GM21723 (cell line): ENCODE data around the gene TENT5C.

Experiments
- ATAC-seq: cut with Tn5 transposase; IDR thresholded peaks from one replicate; pipeline ENCODE4 v1.9.1; 2021; ENCODE audit warnings: mild to moderate bottlenecking, moderate library complexity; ENCODE audit not compliant: unreplicated experiment

The TENT5C gene

DNA sequence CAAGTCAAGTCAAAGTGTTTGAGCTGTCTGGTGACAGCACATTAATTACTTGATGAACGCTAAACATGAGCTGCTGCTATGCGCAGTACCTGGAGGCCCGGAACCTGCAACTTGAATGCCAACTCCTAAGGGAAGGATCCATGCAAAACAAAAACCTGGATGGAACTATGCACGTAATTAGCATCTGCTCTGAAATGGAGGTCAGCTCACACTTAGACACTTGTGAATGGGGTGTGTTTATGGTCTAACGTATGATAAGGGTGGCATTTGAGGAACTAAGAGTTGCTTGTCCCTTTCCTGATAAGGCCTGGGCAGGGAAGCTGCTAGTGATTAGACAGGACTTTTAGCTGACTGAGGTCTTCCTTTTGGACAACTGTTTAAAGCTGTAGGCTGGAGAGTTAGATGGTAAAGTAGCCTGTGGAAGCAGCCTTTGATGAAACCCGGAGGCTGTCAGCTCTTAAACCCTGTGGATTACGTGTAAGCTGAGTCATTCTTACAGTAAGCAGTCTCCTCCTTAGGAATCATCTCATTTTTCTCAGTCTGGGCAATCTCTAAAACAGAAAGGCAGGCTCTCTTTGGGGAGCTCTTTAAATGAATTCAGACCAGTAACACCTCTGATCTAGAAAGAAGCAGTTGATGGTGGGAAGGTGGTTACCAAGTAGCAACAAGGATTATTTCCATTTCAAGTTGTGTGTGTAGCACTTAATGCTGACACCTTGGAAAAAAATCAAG, 6.8 kb downstream of the TENT5C start:
- ATAC-seq, result no peak

DNA sequence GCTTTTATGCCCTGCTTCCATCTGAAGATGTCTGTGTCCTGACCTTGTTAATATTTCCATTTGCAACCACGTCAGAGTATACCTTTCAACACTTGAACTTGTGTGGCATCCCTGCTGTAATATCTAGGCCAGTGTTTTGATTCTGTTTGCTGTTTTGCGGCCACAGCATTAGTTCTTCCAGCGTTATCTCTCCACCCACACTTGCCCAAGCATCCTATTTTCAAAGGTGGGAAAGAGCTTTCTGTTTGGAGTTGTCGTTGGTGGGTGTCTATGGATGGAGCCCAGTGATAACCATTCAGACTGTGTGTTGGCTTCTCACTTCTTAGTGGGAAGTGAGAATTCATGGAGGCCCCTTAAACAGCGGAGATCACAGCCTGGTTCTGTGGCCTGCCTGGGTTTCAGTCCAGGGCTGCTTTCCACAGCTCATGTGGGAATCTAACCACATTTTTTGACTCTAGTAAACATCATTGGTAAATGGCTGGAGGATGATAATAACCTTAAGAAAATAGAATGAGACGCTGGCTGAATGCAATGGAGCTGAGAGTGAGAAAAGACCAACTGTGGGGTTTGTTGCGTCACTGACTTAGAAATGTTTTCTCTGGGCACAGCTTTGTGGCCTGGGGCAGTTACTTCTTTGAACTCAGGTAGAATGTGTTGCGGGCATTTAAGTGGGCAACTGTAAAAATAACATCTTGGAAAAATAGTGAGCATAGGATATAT, 7.6 kb downstream of the TENT5C start:
- ATAC-seq, result no peak

DNA sequence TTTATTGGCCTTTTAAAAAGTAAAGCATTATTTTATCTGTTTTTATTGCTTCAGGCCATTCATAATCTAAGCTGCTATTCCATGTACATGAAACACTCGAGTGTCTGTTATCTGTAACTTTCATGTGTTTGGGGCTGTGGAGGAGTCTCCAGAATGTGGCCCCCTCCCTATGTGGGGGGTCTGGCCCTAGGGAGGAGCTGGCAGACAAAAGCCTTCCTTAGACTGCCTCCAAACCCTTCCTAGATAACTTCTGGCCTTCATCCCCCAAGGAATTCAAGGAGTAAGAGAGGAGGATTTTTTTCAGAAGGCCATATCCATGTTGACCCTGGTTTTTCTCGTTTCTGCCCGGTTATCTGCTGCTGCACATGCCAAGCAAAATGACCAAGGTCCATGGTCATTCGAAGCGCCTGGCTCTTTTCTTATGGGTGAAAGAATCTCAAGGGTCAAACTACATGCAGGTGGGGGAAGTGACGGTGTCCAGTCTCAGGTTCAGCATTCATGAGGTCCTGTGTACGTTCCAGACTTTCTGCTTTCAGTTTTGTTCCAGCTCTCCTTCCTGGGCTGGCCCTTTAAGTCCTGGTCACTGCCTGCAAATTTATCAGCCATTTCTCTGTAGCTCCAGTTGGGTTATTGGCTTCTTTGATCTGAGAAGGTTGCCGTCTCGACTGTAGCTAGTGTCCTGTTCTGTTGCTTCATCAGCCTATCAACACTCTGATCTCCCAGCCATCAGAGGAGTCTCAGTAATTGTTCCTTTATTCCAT, 8.3 kb downstream of the TENT5C start:
- no peak for ATAC-seq

DNA sequence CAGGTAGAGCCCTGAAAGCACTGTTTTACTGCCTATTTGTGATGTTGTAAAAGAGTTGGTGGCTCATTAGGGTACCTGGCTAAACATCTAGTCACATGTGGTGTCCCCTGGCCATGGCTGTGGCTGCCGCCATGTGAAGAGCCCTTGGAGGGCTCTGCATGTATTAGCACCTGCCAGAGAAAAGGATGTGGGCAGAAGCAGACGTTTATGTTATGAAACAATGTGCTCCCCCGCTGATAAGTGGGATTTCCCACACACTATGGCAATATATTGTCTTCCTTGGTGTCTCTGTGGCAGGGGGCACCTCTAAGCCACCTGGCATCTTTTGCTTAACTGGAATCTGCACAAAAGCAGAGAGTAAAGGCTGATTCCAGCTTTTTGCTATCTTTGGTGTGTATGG, 9.6 kb downstream of the TENT5C start:
- ATAC-seq, result peak; percentile 66

DNA sequence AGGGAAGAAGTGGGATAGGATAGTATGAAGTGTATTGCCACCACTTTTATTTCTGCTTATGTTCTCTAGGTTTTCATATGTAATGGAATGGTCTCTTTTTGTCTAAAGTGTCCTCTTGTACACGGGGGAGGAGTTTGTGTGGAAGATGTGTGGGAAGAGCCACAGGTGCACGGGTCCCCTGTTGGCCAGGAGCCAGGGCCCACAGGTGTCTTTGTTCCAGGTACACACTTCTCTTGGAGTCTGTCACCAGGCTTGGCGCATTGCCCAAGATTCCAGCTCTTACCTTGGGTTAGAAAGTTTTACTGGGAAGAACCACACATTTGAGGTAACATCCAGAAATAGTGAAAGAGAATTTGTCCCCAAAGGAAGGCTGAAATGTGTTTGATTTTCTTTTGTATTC, 10.5 kb downstream of the TENT5C start:
- ATAC-seq, result no peak

DNA sequence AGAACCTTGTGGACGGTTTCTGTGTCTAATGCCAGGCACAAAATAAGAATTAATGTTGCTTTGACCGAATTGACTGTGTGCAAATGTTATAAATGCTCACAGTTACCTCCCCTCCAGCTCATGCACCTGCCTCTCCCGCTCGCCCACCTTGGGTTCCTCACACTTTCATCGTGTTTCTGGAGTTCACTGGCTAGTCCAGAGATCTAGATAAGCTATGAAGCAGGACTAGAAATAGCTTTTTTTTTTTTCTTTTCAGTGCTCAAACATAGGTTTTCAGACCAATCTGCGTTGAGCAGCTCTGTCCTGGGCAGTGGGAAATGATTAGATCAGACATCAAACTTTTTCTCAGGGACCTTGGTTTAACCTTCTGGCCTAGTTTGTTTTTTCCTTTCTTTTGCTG, 11.1 kb downstream of the TENT5C start:
- no peak for ATAC-seq

DNA sequence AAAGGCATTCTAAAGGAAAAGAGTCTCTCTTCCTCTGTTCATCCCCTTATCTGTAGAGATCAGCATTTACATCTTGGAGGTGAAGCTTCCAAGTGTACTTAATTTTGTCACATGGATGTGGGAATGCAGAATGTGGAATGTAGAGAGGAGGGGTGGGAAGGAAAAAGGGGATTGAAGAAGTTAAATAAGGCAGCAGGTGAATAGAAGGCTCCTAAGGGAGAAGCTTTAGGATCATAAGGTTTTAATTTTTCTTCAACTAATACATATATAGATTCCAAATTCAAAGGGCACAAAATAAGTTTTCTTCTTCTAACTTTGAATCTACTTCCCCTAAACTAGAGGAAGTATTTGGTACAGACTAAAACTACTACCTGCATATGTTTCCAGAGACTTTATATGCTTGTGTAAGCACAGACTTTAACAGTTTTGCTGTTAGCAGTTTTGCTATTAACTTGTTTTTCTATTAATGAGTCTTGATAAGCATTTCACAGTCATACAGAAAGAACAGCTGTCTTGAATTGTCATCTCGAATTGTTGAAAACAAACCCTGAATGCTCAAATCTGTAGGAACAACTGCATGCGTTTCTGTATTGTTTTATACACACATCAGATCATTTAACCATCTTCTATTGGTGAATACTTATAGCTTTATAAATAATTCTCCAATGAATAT, 12.7 kb downstream of the TENT5C start:
- ATAC-seq, result no peak

DNA sequence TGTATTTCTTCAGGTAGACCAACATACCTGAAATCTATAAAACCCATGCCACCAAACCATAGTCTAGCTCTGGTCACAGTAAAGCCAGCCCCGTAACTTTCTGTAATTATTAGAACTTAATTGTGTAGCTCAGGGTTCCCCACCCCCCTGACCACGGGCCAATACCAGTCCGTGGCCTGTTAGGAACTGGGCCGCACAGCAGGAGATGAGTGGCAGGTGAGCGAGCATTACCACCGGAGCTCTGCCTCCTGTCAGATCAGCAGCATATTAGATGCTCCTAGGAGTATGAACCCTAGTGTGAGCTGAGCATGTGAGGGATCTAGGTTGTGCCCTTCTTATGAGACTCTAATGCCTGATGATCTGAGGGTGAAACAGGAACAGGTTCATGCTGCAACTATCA, 14.6 kb downstream of the TENT5C start:
- no peak for ATAC-seq

DNA sequence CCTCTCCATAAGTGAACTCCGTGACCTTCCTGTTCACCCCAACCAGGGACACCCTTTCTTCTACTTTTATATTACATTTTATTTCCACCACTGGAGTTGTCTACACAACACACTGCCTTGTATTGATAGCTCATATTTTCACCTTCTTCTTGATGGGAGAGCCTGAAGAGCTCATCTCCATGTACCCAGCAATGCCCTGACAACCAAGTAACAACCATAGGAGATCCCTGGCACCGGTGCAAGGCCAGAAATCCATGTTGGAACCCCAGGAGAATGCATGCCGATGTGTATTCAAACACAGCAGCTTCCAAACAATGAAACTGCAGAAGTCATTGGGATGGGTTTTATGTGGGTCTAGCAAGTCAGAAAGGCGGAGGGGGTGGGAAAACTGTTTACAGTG, 15.5 kb downstream of the TENT5C start:
- no peak for ATAC-seq

DNA sequence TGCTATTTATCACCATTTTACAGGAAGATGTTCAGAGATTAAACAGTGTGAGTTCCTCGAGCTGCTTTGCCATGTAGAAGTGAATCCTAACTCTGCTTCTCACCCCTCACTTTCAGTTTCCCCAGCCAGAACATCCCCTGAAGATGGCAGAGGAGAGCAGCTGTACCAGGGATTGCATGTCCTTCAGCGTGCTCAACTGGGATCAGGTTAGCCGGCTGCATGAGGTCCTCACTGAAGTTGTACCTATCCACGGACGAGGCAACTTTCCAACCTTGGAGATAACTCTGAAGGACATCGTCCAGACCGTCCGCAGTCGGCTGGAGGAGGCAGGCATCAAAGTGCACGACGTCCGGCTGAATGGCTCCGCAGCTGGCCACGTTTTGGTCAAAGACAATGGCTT, 16.9 kb downstream of the TENT5C start:
- ATAC-seq, result no peak

DNA sequence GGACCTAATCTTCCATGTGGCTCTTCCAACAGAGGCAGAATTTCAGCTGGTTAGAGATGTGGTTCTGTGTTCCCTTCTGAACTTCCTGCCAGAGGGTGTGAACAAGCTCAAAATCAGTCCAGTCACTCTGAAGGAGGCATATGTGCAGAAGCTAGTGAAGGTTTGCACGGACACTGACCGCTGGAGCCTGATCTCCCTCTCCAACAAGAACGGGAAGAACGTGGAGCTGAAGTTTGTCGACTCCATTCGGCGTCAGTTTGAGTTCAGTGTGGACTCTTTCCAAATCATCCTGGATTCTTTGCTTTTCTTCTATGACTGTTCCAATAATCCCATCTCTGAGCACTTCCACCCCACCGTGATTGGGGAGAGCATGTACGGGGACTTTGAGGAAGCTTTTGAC, 17.3 kb downstream of the TENT5C start:
- ATAC-seq, result no peak

DNA sequence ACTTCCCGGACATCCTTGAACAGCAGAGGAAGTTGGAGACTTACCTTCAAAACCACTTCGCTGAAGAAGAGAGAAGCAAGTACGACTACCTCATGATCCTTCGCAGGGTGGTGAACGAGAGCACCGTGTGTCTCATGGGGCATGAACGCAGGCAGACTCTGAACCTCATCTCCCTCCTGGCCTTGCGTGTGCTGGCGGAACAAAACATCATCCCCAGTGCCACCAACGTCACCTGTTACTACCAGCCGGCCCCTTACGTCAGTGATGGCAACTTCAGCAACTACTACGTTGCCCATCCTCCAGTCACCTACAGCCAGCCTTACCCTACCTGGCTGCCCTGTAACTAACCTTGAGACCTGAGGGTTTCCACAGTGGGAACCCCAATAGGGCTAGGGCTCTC, 17.9 kb downstream of the TENT5C start:
- no peak for ATAC-seq

DNA sequence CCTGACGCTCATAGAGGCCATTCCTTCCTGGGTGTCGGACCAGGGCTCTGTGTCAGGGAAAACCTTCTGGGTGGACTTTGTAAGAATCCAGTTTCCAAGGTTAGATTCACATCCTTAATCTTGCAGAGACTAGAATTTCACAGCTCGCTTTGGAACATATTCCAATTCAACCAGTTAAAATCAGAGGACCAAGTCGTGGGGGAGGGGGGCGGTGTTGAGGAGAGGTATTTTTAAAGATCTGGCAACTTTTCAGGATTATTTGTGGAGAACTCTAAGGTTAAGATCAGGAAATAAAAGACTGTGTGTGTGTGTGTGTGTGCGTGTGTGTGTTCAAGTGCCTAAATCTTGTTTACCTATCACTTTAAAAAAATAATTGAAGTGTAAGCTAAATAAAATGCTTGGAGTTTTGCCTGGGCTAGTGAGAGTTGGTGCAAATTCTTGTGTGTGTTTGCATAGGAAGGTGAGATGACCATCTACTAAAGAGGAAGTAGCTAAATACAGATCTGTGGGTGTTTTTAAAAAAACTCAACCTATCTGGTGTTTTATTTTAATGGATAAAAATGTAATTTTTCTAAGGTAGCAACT, 21.8 kb downstream of the TENT5C start:
- no peak for ATAC-seq

DNA sequence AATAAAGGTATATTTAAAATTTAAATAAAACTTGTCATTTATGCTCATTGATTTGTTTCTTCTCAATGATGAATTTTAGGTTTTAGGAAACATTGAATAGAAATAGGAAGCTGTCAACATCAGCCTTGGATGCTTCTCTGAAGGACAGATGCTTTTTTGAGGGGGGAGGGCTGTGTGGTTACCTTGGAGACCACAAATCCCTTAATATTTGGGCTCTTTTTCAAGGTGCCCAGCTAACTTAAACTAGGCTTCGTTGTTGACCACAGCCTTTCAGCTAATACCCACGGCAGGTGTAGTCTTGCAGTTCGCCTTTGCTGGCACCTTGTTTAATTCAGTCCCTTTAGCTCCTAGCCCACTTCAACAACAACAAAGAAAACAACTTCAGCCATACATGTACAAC, 22.5 kb downstream of the TENT5C start:
- ATAC-seq, result no peak

DNA sequence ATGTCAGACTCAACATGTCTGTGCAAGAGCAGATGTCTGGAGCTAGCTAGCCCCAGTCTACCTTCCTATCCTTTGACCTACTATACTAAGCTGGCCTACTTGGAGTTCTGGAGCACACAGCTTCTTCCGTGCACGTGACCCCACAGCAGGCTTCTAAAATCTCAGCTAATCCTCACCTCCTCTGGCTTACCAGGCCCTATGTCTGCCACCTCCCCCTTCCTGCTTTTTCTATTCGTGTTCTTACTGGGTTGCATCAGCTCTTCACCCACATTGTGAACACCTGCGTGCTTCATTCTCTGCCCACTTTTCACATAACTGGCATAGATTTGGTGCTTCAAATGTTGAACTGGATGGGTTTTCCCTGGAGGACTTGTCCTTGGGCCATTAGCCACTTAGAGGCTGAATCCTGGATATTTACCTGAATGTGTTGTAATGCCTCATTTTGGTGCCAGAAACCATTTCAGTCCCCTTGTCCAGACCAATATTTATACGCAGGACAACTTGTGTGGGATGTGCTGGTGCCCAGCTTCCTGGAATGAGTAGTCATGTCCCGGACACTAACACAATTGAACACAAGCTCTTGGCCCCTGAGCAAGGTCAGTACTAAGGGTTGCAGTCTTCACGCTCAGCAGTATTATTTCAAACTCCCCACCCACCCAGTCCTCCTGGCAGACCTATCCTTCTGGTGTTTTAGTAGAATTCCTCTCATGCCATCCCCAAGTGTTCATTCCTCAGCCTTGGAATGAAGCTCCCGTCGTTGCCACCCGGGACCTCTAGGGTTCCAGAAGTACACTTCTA, 24.0 kb downstream of the TENT5C start:
- ATAC-seq, result no peak

DNA sequence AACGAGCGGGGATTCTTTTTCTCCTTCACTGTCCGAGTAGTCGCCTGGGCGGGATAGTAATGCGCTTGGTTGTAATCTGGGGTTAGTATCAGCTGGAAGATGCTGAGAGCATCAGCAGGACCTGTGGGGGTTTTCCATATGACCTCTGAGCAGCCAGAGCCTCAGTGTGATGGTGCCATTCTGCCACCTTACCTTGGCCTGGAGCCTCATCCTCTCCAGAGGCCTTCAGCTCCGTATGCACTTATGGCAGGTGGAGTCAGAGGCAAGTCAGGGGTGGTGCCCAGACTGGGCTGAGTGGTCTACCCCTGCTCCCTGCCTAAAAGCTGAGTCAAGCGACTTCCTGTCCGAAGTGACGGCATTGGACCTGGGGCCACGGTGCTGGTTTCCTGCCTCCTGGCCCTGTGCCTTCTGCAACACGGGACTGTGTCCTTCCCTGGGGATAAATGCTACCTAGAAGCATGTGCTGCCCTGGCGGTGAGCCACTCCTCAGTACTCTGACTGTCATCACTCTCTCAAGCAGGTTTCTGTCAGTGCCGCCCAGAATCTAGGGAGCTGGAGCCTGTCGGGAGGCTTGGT, 24.7 kb downstream of the TENT5C start:
- no peak for ATAC-seq

DNA sequence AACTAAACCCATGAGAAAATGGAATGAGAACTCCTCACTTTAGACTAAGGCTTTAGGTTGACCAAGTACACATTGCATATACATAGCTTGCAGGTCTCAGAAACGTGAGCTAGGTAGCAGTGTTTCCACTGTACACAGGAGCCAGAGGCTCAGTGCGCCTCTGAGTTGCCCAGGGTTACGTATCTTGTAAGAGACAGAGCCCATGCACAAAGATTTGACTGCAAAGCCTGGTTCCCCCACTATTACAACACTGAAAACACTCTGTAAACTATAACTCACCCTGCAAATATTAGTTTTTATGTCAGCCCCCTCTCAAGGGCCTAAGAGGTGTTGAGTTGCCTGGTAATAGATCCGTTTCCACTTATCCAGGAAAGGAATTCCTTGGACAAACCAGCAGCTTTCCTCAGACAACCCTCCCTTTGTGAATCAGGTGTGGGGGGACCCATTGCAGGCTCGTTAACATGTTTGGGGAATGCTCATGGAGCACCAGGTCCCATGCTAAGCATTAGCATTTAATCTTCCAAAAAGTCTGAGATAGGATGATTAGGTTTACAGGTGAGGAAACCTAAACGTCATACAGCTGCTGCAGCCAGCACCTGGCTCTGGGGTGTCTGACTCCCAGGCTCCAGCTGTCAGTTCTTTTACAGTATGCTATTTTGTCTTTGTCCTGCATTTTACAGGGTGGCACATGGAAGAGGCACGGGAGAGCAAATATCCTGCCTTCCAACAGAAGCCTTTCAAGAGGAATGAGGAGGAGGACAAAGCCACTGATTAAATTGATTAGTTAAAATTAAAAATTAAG, 25.7 kb downstream of the TENT5C start:
- ATAC-seq, result no peak

DNA sequence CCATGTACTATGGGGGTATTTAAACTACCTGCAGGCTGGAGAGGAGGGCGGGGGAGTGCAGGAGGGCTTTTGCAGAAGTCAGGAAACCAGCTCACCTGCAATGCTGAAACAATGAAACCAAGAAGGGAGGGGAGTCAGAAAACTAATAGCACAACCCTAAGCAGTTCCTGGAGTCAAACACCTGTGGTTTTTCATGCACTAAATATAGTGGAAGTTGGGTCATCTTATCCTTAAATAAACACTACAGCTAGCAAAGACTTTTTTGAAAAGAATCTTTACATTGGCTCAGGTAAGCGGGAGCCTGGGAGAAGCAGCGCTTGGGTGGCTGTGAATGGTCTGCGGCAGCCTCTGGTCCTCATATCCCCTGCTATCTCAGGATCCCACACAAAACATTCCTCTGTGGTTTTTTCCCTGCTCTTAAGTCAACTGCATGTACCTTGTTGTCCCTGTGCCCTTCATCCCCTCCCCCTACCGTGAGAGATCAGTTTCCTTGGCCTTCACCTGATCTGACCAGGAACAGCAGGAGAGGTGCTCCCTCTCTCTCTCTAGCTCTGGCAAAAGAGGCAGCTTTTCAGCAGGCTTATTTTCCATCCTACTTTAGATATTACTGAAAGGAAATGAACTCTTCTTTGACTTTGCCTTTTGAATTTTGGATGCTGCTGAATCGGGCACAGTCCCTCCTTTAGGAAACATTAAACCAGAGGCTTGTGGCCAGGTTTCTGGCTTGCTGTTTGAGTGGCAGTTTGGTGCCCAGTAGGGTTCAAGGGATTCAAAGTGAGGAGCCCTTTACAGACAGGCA, 26.6 kb downstream of the TENT5C start:
- peak; percentile 64 for ATAC-seq

DNA sequence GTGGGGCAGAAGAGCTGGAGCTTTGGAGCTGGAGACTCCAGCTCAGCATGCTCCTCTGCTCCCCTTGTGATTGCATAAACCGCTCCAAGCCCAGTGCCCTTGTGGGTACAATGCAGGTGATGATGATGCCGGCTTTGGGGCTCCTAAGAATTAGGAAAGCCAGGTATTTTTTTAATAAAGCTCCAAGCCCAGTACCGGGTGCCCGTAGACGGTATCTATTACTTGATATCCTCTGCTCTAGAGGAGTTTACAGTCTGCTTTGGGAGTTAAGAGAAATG, 27.2 kb downstream of the TENT5C start:
- no peak for ATAC-seq
